ENCODE results near the gene RGS3.

DNA sequence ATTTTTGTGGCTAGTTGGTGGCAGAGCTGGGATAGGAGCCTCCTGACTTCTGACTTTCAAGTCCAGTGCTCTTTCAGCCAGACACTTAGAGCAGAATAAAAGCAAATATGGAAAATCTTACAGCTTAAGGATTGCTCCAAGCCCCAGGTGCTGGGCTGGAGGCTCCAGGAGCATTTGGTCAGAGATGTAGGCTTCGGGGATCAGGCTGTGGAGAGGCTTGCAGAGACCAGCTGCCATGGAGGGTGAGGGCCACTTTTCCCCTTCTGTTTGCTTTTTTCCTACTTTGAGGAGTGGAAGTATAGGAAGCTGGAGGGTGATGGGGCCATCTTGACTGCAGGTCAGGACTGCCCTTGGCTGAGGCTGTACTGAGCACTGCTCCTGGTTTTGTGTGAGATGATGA, 58.9 kb downstream of the RGS3 start:
- TF ChIP-seq, protein P1, sequence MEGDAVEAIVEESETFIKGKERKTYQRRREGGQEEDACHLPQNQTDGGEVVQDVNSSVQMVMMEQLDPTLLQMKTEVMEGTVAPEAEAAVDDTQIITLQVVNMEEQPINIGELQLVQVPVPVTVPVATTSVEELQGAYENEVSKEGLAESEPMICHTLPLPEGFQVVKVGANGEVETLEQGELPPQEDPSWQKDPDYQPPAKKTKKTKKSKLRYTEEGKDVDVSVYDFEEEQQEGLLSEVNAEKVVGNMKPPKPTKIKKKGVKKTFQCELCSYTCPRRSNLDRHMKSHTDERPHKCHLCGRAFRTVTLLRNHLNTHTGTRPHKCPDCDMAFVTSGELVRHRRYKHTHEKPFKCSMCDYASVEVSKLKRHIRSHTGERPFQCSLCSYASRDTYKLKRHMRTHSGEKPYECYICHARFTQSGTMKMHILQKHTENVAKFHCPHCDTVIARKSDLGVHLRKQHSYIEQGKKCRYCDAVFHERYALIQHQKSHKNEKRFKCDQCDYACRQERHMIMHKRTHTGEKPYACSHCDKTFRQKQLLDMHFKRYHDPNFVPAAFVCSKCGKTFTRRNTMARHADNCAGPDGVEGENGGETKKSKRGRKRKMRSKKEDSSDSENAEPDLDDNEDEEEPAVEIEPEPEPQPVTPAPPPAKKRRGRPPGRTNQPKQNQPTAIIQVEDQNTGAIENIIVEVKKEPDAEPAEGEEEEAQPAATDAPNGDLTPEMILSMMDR (IDR thresholded peaks at IDR 0.05), result no peak
- TF ChIP-seq POLR2A (IDR thresholded peaks at IDR 0.05), result no peak
